Fibroblast of lung (primary cell): ENCODE results near the gene CABLES2.
A peak's percentile ranks its signal among the peaks of the same experiment; 100 is the strongest.

ENCODE experiments used
- EZH2 ChIP-seq: IDR thresholded peaks from 2 replicates; pipeline ENCODE4 v1.5.1; 2012; ENCODE audit warnings: low read length, control low read depth, mild to moderate bottlenecking; ENCODE audit errors: missing control alignments
- TF ChIP-seq, protein P1 (sequence below), 2 donors: IDR thresholded peaks in 1 of 2; conservative IDR thresholded peaks in 1 of 2; 1 replicate in 1 of 2; 2 replicates in 1 of 2; pipeline ENCODE4 v1.5.1; 2011 to 2012; ENCODE audit warnings: low read length in 2 of 2, control low read depth in 1 of 2, inconsistent platforms in 1 of 2, low read depth in 1 of 2, mild to moderate bottlenecking in 1 of 2

DNA sequence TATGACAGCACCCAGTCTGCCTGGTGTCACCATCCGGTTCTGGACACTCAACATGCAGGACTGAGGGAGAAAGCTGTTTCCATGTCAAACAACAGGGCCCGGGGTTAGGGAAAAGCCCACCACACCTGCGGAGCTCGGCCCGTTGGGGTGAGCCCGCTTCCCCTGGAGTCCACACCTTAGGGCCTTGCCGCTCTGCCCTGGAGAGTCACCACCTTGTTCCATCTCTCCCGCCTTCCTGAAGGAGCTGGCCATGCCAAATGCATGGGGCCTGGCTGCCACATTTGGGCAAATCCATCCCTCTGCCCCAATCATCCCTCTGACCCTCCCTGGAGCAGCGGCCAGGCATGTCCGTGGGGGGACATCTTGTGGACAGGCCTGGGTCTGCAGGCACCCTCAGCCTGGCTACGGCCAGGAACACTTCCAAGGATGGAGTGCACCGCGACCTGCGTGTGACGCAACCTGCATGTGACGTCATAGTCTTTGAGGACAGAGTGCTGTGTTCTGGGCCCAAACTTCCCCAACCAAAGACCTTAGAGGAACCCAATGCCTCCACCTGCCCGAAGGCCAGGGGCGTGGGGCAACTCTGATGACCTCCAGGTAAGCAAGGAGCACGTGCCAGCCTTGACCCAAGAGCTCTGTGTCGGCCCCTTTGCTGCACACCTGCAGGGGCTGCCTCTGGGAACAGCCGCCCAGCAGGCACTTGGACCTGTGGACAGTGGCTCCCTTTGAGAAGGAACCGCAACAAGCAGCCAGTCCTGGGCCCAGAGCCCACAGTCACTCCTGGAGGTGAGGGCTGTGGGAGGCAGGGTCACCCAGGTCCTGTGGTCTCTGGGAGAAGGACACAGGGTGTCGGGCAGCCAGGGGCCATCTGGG lies 1.7 kb downstream of the CABLES2 start:
- TF ChIP-seq, protein P1, sequence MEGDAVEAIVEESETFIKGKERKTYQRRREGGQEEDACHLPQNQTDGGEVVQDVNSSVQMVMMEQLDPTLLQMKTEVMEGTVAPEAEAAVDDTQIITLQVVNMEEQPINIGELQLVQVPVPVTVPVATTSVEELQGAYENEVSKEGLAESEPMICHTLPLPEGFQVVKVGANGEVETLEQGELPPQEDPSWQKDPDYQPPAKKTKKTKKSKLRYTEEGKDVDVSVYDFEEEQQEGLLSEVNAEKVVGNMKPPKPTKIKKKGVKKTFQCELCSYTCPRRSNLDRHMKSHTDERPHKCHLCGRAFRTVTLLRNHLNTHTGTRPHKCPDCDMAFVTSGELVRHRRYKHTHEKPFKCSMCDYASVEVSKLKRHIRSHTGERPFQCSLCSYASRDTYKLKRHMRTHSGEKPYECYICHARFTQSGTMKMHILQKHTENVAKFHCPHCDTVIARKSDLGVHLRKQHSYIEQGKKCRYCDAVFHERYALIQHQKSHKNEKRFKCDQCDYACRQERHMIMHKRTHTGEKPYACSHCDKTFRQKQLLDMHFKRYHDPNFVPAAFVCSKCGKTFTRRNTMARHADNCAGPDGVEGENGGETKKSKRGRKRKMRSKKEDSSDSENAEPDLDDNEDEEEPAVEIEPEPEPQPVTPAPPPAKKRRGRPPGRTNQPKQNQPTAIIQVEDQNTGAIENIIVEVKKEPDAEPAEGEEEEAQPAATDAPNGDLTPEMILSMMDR (conservative IDR thresholded peaks at IDR 0.05 in 1 of 2, IDR thresholded peaks at IDR 0.05 in 1 of 2; ENCODE audit: low read depth in 1 of 2, low read length in 2 of 2), result peak; percentile 57 to 73
- TF ChIP-seq EZH2, result no peak
